ENCODE measurements around the gene ORM2.

ORM2 gene

GRCh38 chr9:114345493-114346065 lies 15.9 kb downstream of the ORM2 start:
- no peak overlapping the region for H3K4me3 ChIP-seq (ENCODE audit: low read depth, low read length)
- TF ChIP-seq CTCF (conservative IDR thresholded peaks at IDR 0.05; ENCODE audit: low read depth, low read length) = no peak
- DNase-seq (ENCODE audit: low read depth) = no peak

GRCh38 chr9:114346146-114346545 lies 16.5 kb downstream of the ORM2 start:
- no peak for DNase-seq (ENCODE audit: low read depth)
- no peak for TF ChIP-seq CTCF (conservative IDR thresholded peaks at IDR 0.05; ENCODE audit: low read depth, low read length)
- H3K4me3 ChIP-seq (ENCODE audit: low read depth, low read length) = no peak overlapping the region

- no peak for TF ChIP-seq CTCF (conservative IDR thresholded peaks at IDR 0.05; ENCODE audit: low read depth, low read length)
- no peak overlapping the region for H3K4me3 ChIP-seq (ENCODE audit: low read depth, low read length)
- no peak for DNase-seq (ENCODE audit: low read depth)
Measured at GRCh38 chr9:114347675-114348074, 18.0 kb downstream of the ORM2 start.

GRCh38 chr9:114348261-114348905 lies 18.7 kb downstream of the ORM2 start:
- TF ChIP-seq CTCF (conservative IDR thresholded peaks at IDR 0.05; ENCODE audit: low read depth, low read length) = no peak
- no peak overlapping the region for H3K4me3 ChIP-seq (ENCODE audit: low read depth, low read length)
- DNase-seq (ENCODE audit: low read depth) = peak; percentile 11

GRCh38 chr9:114348906-114349482 lies 19.3 kb downstream of the ORM2 start:
- H3K4me3 ChIP-seq (ENCODE audit: low read depth, low read length) = no peak overlapping the region
- no peak for TF ChIP-seq CTCF (conservative IDR thresholded peaks at IDR 0.05; ENCODE audit: low read depth, low read length)
- peak; percentile 99 for DNase-seq (ENCODE audit: low read depth)

- no peak for DNase-seq (ENCODE audit: low read depth)
- no peak overlapping the region for H3K4me3 ChIP-seq (ENCODE audit: low read depth, low read length)
- no peak for TF ChIP-seq CTCF (conservative IDR thresholded peaks at IDR 0.05; ENCODE audit: low read depth, low read length)
Measured at GRCh38 chr9:114349713-114350480, 20.2 kb downstream of the ORM2 start.

Measured in choroid plexus epithelial cell (primary cell).